NCI-H2107 treated with DMSO at 0.1 percent for 48 hours (cell line): ENCODE data around the gene MTERF4.

Experiments used
- DNase-seq: peaks from one replicate; lab custom pipeline; 2025; ENCODE audit not compliant: unreplicated experiment; lab: John Stamatoyannopoulos, UW

Gene MTERF4

GRCh38 chr2:241070811-241071676, 31.0 kb downstream of the MTERF4 start:
- DNase-seq, result no peak

DNA sequence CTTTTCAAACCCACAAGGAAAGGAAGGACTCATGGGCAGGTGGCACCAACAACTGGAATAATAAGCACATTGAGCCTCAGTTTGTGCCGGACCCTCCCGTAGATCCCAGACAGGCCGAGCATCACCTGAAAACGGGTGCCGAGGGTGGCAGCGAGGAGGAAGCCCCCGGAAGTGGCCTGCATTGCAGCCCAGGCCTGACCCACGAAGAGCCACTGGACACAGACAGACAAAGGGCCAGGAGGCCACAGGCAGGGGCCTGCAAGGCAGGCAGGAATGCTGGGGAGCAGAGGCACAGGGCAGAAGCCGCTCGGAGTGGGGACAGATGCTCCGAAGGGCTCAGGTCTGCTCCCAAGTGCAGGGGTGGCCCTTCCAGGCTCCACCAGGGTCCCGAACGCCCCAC, 31.7 kb downstream of the MTERF4 start:
- DNase-seq, result no peak

- DNase-seq, result no peak
Measured at GRCh38 chr2:241069821-241070281, 32.2 kb downstream of the MTERF4 start.

GRCh38 chr2:241068942-241069810, 32.9 kb downstream of the MTERF4 start:
- no peak for DNase-seq

- DNase-seq, result no peak
Measured at GRCh38 chr2:241068136-241068941, 33.7 kb downstream of the MTERF4 start.

- no peak for DNase-seq
Measured at GRCh38 chr2:241067501-241068135, 34.5 kb downstream of the MTERF4 start.

- no peak for DNase-seq
Measured at GRCh38 chr2:241066893-241067341, 35.2 kb downstream of the MTERF4 start.

GRCh38 chr2:241066171-241066892, 35.8 kb downstream of the MTERF4 start:
- no peak for DNase-seq

- DNase-seq, result no peak
Measured at GRCh38 chr2:241065355-241065803, 36.7 kb downstream of the MTERF4 start.

- no peak for DNase-seq
Measured at GRCh38 chr2:241064802-241065354, 37.2 kb downstream of the MTERF4 start.

DNA sequence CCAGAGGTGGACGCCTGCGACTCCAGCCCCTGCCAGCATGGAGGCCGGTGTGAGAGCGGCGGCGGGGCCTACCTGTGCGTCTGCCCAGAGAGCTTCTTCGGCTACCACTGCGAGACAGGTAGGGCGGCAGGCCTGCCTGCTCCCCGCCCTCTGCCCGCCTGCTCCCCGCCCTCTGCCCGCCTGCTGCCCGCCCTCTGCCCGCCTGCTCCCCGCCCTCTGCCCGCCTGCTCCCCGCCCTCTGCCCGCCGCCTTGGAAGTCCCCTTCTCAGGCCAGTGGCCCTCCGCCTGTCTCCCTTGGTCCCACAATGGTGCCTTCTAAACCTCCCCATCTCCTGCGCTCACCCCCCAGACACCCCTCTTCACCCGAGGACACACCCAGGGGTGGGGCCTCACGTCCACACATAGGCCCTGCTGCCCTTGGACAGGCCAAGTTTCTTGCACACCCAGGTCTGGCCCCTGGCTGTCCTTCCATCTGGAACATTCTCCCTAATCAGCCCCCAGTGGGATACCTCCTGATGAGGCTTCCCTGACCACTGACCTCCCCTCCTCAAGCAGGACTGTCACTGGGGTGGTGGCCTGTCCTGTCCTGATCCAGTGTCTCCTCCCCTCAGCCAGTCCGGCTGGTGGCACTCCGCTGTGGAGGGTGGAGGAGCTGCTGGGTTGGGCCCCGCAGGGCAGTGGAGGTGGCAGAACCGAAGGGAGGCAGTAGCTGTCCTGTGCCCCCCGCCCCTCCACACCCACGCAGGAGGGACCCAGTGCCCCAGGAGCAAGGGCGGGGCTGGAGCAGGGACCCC, 37.9 kb downstream of the MTERF4 start:
- DNase-seq, result no peak

GRCh38 chr2:241063587-241063986, 38.5 kb downstream of the MTERF4 start:
- no peak for DNase-seq

DNA sequence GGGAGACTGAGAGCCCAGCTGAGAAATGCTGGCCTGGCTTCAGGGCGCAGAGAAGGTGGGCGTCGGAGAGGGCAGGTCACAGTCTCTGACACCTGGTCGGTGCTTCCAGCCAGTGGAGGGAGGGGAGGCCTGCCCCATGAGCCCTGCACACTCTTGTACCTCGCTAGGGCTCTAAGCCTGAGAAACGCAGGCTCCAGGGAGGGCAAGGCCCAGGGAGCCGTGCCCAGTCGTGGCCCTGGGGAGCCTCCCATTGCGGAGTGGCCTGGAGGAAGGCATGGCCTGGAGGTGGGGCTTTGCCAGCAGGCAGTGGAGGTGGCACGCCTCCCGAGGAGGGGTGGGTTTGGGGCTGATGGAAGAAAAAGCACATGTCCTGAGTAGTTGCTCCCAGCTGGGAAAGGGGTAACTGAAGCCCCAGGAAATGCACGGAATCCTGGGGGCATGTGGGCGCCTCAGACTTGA, 39.0 kb downstream of the MTERF4 start:
- DNase-seq, result no peak

DNA sequence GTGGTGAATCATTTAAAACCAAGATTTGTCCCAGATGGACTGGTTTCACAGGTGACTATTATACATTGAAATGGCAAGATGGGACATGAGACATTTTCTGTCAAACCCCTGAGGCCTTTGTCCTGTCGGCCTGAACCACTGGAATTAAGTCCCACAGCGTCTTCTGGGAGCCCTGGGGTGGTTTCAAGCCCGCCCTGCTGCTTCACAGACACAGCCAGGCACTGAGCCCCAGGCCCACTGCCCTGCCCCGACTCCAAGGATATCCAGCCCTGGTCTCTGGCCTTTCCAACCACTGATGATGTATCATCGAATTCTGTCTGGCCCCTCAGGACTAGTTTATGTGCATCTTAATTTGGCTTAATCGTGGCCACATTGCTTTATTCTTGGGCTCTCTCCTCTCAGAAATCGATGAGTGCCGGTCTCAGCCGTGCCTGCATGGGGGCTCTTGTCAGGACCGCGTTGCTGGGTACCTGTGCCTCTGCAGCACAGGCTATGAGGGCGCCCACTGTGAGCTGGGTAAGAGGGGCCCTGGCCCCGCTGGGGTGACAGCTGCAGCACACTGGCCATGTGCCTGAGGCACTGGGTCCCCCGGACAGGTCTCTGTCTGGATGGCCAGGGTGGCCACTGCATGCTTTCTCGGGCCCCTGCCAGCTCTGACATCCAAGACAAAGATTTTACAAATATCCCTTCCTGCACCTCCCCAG, 39.5 kb downstream of the MTERF4 start:
- no peak for DNase-seq

DNA sequence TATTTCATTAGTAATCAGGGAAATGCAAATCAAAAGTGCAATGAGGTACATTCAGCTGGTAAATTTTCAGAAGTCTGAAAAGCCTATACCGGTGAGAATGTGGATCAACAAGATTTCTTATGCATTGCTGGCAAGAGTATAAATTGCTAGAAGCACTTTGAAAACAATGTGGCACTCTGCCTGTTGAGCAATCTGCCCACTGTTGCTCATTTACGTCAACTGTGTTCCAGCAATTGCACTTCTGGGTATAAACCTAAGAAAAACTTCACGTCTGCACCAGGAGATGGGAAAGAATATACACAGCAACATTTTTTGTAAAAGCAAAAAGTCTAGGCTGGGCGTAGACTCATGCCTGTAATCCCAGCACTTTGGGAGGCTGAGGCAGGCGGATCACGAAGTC, 40.8 kb downstream of the MTERF4 start:
- DNase-seq, result no peak

- DNase-seq, result no peak
Measured at GRCh38 chr2:241053576-241054251, 48.4 kb downstream of the MTERF4 start.

DNA sequence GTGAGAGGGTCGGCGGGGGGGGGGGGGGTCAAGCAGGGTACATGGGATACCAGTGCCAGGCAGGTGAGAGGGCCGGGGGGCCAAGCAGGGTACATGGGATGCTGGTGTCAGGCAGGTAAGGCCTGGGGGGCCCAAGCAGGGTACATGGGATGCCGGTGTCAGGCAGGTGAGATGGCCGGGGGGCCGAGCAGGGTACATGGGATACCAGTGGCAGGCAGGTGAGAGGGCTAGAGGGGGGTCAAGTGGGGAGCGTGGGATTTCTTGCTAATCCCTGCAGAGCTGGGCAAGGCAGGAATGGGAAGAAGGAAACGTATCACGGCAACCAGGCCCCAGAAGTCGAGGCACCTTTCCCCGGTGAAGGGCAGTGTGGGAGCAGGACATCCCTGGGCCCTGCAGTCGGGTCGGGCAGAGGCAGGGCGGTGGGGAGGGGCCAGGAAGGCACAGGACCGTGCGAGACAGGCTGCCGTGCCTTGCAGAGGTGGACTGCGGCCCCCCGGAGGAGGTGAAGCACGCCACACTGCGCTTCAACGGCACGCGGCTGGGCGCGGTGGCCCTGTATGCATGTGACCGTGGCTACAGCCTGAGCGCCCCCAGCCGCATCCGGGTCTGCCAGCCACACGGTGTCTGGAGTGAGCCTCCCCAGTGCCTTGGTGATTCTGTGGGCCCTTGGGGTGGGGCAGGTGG, 49.3 kb downstream of the MTERF4 start:
- DNase-seq, result no peak
